ENCODE measurements around the gene CSNK2A1.

DNA sequence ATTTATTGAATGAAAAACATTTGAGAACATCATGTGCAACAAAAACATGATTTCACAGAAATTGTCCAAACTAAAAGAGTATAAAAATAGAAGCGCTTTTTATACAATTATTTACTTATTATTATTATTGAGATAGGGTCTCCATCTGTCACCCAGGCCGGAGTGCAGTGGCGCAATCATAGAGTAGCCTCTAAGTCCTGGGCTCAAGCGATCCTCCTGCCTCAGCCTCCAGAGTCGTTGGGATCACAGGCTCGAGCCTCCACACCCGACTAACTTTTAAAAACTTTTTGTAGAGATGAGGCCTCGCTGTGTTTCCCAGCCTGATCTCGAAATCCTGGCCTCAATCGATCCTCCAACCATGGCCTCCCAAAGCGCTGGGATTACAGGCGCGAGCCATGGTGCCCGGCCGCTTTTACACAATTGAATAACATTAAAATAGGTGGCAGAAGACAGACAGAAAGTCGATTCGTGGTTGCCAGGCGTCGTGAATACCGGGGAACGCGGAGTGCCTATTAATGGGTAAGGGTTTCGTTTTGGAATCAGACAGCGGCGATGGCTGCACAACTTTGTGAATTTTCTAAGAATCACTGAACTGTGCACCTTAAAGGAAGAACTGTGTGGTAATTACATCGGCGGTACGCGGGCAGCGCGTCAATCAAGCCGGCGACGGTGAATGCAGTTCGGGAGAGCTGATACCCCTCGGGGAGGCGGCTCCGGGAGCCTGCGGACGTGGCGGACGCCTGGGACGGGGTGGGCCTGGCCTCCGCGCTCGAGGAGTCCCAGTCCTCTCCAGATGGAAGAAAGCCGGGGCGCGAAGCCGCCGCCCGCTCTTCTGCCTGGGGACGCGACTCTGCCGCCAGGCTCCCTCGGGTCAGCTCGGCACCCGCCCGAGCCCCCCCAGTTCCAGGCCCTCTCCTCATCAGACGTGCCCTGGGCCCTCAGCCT lies 82.1 kb downstream of the CSNK2A1 start:
- TF ChIP-seq, protein P1, sequence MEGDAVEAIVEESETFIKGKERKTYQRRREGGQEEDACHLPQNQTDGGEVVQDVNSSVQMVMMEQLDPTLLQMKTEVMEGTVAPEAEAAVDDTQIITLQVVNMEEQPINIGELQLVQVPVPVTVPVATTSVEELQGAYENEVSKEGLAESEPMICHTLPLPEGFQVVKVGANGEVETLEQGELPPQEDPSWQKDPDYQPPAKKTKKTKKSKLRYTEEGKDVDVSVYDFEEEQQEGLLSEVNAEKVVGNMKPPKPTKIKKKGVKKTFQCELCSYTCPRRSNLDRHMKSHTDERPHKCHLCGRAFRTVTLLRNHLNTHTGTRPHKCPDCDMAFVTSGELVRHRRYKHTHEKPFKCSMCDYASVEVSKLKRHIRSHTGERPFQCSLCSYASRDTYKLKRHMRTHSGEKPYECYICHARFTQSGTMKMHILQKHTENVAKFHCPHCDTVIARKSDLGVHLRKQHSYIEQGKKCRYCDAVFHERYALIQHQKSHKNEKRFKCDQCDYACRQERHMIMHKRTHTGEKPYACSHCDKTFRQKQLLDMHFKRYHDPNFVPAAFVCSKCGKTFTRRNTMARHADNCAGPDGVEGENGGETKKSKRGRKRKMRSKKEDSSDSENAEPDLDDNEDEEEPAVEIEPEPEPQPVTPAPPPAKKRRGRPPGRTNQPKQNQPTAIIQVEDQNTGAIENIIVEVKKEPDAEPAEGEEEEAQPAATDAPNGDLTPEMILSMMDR (IDR thresholded peaks at IDR 0.05), result no peak
- no peak for TF ChIP-seq POLR2A (IDR thresholded peaks at IDR 0.05)
